Gastrocnemius medialis (tissue), 4 donors: ENCODE measurements around the gene UTP18. TPM values are rescaled to one million over a fixed set of nuclear protein-coding genes. Genes with fewer than 3 reads are reported as not detected.
"Not testable (repeated sequence)": the region's sequence is repeated elsewhere in the genome, so short reads cannot be mapped to it uniquely, and the experiment has no call there.

ENCODE experiments used
- ATAC-seq, 2 donors: fragments of 150-250 bp; one replicate each; pipeline ENCODE4 v1.9.1; 2016
- DNase-seq, 2 donors: peaks; one replicate each; pipeline ENCODE4 v3.0.0-alpha.2; 2019
- H3K27ac ChIP-seq, 4 donors: fragments of 200-600 bp; sonication (generic); 1 replicate in 1 of 4; 2 replicates in 3 of 4; pipeline ENCODE4 v1.5.1; 2016 to 2018; ENCODE audit warnings: mild to moderate bottlenecking in 2 of 4, moderate library complexity in 1 of 4
- H3K27me3 ChIP-seq, 3 donors: fragments of 200-600 bp; sonication (generic) in 2 of 3; 1 replicate in 1 of 3; 2 replicates in 2 of 3; pipeline versions ENCODE4 v1.5.1 to v1.6.0; 2016 to 2019; ENCODE audit warnings: mild to moderate bottlenecking in 1 of 3, moderate library complexity in 1 of 3
- H3K36me3 ChIP-seq, 2 donors: fragments of 200-600 bp; sonication (generic) in 1 of 2; one replicate each; pipeline ENCODE4 v1.5.1; 2017 to 2018
- H3K4me1 ChIP-seq, 2 donors: fragments of 200-600 bp; sonication (generic) in 1 of 2; one replicate each; pipeline ENCODE4 v1.5.1; 2016 to 2017; ENCODE audit warnings: mild to moderate bottlenecking in 2 of 2
- H3K4me3 ChIP-seq, 4 donors: fragments of 200-600 bp; sonication (generic) in 3 of 4; 1 replicate in 1 of 4; 2 replicates in 3 of 4; pipeline ENCODE4 v1.5.1; 2016 to 2019; ENCODE audit warnings: mild to moderate bottlenecking in 2 of 4
- H3K9me3 ChIP-seq, 3 donors: fragments of 200-600 bp; sonication (generic) in 2 of 3; 1 replicate in 1 of 3; 2 replicates in 2 of 3; pipeline ENCODE4 v1.5.1; 2016 to 2019
- POLR2A ChIP-seq, 2 donors: fragments of 450-650 bp; IDR thresholded peaks; one replicate each; pipeline ENCODE4 v1.6.1; 2017; ENCODE audit warnings: antibody characterized with exemption in 2 of 2, mild to moderate bottlenecking in 2 of 2, moderate library complexity in 2 of 2
- in situ Hi-C, 4 donors: fragments of 200-750 bp; cut with MboI; loops; one replicate each; pipeline versions ENCODE4 v1.15.0 to v1.8.0; 2017; ENCODE audit warnings: low sequenced_read_pairs in 4 of 4
- intact Hi-C: fragments of 100-400 bp; cut with DNase I; formaldehyde crosslinking; loops from one replicate; pipeline ENCODE4 v1.15.1; 2023; ENCODE audit warnings: low total_unique reads
- total RNA-seq, 4 donors: library from RNA; depleted of rRNA; stranded (reverse); fragments of >200 nt; gene quantifications; one replicate each; pipeline versions ENCODE4 v1.1.0 to v1.2.3, GENCODE V29; 2016
- TF ChIP-seq, protein P1 (sequence below), 5 experiments: fragments of 450-650 bp in 3 of 5; fragments of 200-600 bp in 2 of 5; sonication (generic) in 2 of 5; IDR thresholded peaks in 4 of 5; conservative IDR thresholded peaks in 1 of 5; 1 replicate in 4 of 5; 2 replicates in 1 of 5; pipeline ENCODE4 v1.5.1; 2016 to 2019; ENCODE audit warnings: antibody characterized with exemption in 5 of 5, mild to moderate bottlenecking in 3 of 5, moderate library complexity in 3 of 5

UTP18 gene
- total RNA-seq, 4 donors from 2014 or later, result 19.0 to 29.9 (median 21.4) TPM

DNA sequence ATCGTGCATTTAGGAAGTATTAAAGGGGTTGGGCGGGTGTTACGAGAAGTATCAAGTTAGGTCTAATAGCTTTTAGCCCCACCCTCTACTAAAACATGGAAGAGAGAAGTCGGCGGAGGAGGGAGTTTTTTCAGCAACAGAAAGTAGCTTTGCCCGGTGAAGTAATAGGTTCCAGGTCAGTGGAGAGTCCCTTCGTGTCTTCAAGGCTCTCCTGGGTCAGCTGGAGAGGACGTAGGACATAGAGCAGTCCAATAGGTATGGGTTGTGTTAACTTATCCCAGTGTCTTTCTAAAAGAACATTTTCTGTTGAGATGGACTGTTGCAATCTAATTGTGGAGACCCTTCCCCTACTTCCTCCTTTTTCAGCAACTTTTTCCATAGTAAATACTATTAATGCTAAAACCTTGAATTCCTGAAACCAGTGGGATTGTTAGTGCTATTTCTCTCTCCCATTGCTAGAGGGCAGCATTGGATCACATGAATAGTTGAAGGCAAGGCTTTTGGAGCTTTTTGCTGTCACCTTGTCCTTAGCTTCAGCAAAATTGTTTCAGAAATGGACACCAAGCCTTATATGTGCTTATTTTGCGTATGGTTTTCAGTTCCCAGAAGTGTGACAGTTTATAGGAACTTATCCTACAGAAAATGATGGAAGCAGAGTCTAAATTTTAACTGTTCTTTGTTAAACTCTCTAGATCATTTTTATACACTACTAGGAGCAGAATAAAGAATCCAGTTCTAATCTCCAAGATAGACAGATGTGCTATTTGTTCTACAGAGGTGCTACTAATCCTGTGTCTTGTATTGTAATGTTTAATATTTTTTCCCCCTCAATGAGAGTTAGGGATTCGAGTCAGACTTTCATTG lies 38.4 kb downstream of the UTP18 start:
- no peak overlapping the region for H3K4me3 ChIP-seq
- H3K9me3 ChIP-seq, result no peaks in the 10 kb centered on the region
- in situ Hi-C loops (no loop called here), intact Hi-C loops (no loop called here)
- peaks cover 0 to 13% of the 10 kb centered on the region in 2 donors for H3K36me3 ChIP-seq
- TF ChIP-seq POLR2A (IDR thresholded peaks at IDR 0.05), result no peak
- TF ChIP-seq, protein P1, sequence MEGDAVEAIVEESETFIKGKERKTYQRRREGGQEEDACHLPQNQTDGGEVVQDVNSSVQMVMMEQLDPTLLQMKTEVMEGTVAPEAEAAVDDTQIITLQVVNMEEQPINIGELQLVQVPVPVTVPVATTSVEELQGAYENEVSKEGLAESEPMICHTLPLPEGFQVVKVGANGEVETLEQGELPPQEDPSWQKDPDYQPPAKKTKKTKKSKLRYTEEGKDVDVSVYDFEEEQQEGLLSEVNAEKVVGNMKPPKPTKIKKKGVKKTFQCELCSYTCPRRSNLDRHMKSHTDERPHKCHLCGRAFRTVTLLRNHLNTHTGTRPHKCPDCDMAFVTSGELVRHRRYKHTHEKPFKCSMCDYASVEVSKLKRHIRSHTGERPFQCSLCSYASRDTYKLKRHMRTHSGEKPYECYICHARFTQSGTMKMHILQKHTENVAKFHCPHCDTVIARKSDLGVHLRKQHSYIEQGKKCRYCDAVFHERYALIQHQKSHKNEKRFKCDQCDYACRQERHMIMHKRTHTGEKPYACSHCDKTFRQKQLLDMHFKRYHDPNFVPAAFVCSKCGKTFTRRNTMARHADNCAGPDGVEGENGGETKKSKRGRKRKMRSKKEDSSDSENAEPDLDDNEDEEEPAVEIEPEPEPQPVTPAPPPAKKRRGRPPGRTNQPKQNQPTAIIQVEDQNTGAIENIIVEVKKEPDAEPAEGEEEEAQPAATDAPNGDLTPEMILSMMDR (IDR thresholded peaks at IDR 0.05 in 4 of 5, conservative IDR thresholded peaks at IDR 0.05 in 1 of 5), result peak in 3 of 5 experiments; percentile 27 to 43 (median 34)
- H3K4me1 ChIP-seq, result no peaks in the 10 kb centered on the region
- no peak overlapping the region for H3K27ac ChIP-seq
- DNase-seq (no peak), ATAC-seq (no peak)
- H3K27me3 ChIP-seq, result no peaks in the 10 kb centered on the region

DNA sequence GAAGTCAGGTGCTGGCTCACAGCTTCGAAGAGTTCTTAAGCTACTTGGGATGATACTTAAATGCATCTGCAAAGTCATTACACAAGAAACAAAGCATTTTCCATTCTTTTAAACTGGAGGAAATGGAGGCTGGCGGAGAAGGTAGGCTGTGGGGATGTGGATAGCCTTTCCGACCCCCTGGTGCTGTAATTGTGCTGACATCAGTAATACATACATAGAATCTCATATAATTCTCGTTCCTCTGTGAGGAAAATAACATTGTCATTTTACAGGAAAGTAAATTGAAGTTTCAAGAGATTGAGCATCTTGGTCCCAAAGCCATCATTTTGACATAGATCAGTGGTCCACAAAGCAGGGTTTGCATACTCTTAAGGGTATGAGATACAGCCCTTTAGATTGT lies 39.5 kb downstream of the UTP18 start:
- TF ChIP-seq POLR2A (IDR thresholded peaks at IDR 0.05), result no peak
- TF ChIP-seq, protein P1 (IDR thresholded peaks at IDR 0.05 in 4 of 5, conservative IDR thresholded peaks at IDR 0.05 in 1 of 5), result no peak
- in situ Hi-C loops, result loop anchor here in 1 of 4 donors (25.0 kb wide), 1 partner anchor 812 kb away; no protein-coding TSS in a partner anchor
- Histone ChIP-seq H3K4me3 (no peak overlapping the region), H3K36me3 (peaks cover 0 to 7% of the 10 kb centered on the region in 2 donors), H3K4me1 (no peaks in the 10 kb centered on the region), H3K27me3 (no peaks in the 10 kb centered on the region), H3K27ac (no peak overlapping the region), H3K9me3 (no peaks in the 10 kb centered on the region)
- no peak for ATAC-seq
- intact Hi-C loops, result no loop called here
- no peak for DNase-seq

DNA sequence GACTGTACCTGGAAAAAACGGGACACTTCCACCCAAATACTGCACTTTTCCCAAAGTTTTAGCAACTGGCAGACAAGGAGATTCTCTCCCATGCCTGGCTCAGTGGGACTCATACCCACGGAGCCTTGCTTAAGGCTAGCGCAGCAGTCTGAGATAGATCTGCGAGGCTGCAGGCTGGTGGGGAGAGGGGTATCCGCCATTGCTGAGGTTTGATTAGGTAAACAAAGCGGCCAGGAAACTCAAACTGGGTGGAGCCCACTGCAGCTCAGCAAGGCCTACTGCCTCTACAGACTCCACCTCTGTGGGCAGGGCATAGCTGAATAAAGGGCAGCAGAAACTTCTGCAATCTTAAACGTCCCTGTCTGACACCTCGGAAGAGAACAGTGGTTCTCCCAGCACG lies 44.8 kb downstream of the UTP18 start:
- no peaks in the 10 kb centered on the region for H3K36me3 ChIP-seq
- in situ Hi-C loops, result loop anchor here in 1 of 4 donors (25.0 kb wide), 1 partner anchor 807 kb away; no protein-coding TSS in a partner anchor
- H3K9me3 ChIP-seq, result no peaks in the 10 kb centered on the region
- DNase-seq (no peak), ATAC-seq (no peak)
- H3K27ac ChIP-seq, result no peak overlapping the region
- H3K27me3 ChIP-seq, result no peaks in the 10 kb centered on the region
- no peak overlapping the region for H3K4me3 ChIP-seq
- intact Hi-C loops, result no loop called here
- no peaks in the 10 kb centered on the region for H3K4me1 ChIP-seq
- TF ChIP-seq, protein P1 (IDR thresholded peaks at IDR 0.05 in 4 of 5, conservative IDR thresholded peaks at IDR 0.05 in 1 of 5), result no peak
- TF ChIP-seq POLR2A (IDR thresholded peaks at IDR 0.05), result no peak

DNA sequence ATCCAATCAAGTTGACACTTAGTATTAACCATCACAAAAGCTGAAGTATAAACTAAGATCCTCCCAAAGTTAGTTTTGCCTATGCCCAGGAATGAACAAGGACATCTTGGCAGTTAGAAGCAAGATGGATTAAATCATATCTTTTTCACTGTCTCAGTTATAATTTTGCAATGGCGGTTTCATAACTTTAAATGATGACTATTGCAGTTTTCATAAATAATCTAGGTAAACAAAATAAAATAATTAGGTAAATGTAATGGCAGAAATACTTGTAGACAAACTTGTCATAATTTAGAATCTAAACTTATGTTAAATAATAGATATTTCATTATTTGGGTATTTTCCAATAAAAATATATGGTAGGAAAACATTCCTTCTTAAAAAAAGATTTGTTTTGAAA lies 51.7 kb downstream of the UTP18 start:
- H3K36me3 ChIP-seq, H3K27me3 ChIP-seq, ATAC-seq, H3K4me1 ChIP-seq, H3K9me3 ChIP-seq, DNase-seq, H3K27ac ChIP-seq, H3K4me3 ChIP-seq, intact Hi-C loops: not testable (repeated sequence)
- in situ Hi-C loops, result loop anchor here in 1 of 4 donors (25.0 kb wide), 1 partner anchor 800 kb away; no protein-coding TSS in a partner anchor

DNA sequence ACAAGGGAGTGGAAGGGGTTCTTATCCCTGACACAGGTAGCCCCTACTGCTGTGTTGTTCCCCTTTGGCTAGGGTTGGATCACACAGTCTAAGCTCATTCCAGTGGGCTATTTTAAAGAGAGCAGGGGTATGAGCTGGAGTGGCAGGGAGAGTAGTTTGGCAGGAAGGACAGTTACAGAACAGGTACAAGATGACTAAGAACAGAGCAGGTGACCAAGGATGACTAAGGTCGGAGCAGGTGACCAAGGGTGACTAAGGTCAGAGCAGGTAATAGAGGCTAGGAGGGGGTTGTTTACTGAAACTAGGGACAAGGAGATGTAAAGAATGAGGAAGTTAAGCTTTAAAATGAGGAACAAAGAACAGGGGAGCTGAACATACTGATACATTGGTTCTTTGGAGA lies 58.8 kb downstream of the UTP18 start:
- in situ Hi-C loops (loop anchor here in 1 of 4 donors (25.0 kb wide), 1 partner anchor 793 kb away; no protein-coding TSS in a partner anchor), intact Hi-C loops (no loop called here)
- H3K27me3 ChIP-seq, result no peaks in the 10 kb centered on the region
- no peak overlapping the region for H3K27ac ChIP-seq
- ATAC-seq, result no peak
- no peak for TF ChIP-seq POLR2A (IDR thresholded peaks at IDR 0.05)
- TF ChIP-seq, protein P1 (IDR thresholded peaks at IDR 0.05 in 4 of 5, conservative IDR thresholded peaks at IDR 0.05 in 1 of 5), result no peak
- H3K4me3 ChIP-seq, result no peak overlapping the region
- no peak for DNase-seq
- H3K4me1 ChIP-seq, result no peaks in the 10 kb centered on the region
- no peaks in the 10 kb centered on the region for H3K9me3 ChIP-seq
- no peaks in the 10 kb centered on the region for H3K36me3 ChIP-seq
